ENCODE measurements around the gene STXBP5.

STXBP5 gene

DNA sequence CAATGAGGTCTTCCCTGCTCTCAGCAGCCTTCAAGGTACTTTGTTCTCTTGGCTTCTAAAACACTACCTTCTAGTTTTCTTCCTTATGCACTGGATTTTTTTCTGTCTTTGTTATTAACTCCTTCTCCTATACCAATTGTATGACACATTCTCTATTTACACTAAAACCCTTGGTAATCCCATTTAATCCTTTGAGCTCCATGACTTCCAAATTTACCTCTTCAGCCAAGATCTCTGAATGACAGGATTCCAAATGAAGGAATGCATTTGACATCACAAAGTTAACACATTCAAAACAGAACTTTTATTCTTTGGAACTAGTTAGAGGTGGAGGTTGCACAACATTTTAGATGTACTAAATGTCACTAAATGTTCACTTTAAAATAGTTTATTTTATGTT is 217.7 kb downstream of the STXBP5 start:
- TF ChIP-seq, protein P1, sequence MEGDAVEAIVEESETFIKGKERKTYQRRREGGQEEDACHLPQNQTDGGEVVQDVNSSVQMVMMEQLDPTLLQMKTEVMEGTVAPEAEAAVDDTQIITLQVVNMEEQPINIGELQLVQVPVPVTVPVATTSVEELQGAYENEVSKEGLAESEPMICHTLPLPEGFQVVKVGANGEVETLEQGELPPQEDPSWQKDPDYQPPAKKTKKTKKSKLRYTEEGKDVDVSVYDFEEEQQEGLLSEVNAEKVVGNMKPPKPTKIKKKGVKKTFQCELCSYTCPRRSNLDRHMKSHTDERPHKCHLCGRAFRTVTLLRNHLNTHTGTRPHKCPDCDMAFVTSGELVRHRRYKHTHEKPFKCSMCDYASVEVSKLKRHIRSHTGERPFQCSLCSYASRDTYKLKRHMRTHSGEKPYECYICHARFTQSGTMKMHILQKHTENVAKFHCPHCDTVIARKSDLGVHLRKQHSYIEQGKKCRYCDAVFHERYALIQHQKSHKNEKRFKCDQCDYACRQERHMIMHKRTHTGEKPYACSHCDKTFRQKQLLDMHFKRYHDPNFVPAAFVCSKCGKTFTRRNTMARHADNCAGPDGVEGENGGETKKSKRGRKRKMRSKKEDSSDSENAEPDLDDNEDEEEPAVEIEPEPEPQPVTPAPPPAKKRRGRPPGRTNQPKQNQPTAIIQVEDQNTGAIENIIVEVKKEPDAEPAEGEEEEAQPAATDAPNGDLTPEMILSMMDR (conservative IDR thresholded peaks at IDR 0.05; ENCODE audit: low read length), result no peak
- H3K4me3 ChIP-seq (ENCODE audit: low read length), result no peak overlapping the region
- DNase-seq (ENCODE audit: low read depth), result no peak

DNA sequence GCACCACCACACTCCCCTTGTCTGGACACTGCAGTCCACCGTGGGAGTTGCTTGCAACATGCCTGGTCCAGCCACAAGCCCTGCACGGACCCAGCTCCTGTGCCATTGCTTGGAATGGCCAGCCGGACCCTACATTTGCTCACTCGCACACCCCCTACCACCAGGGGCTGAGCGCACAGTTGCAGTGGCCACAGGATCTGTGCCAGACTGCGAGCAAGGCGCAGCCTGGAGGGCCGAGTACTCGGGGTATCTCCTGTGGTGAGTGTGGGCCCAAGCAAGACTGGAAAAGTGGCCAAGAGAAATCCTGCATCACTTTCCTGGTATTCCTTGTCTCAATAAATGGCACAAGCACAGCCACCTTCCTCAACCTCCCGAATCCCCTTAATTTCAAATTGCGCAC is 218.9 kb downstream of the STXBP5 start:
- no peak overlapping the region for H3K4me3 ChIP-seq (ENCODE audit: low read length)
- TF ChIP-seq, protein P1 (conservative IDR thresholded peaks at IDR 0.05; ENCODE audit: low read length), result no peak
- no peak for DNase-seq (ENCODE audit: low read depth)

DNA sequence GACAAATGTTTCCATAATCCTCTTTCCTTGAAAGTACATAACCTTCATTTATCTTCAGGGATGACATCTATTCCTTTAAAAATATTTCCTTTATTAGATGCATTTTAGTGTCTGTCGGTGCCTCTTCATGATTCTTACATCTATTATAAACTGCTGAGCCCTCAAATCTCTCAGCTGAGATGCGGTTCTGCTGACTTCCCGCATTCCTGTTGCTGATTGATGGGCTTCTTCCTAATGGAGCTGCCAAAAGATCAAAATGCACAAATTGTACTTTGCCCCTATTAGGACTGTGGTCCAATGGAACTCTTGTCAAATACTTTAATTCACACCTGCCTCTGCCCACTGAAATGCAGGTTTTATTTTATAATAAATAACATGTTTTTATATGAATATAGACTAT is 225.6 kb downstream of the STXBP5 start:
- DNase-seq (ENCODE audit: low read depth), result no peak
- TF ChIP-seq, protein P1 (conservative IDR thresholded peaks at IDR 0.05; ENCODE audit: low read length), result no peak

DNA sequence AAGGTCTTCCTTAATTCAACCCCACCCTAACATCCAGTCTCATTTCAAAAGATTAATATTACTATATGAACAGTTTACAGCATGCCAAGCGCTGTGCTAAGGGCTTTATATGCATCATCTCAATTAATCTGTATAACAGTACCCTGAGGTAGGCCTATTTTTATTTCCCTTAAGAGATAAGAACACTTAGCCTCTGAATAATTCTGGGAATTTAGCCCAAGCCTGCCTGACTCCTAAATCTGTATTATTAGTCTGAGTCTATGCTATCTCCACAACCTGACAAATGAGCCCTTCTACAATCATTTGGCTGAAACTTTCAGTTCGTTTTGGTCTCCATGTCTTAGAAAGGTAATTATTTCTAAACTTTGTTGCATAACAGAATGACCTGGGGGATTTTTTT is 226.6 kb downstream of the STXBP5 start:
- H3K4me3 ChIP-seq (ENCODE audit: low read length), result no peak overlapping the region
- DNase-seq (ENCODE audit: low read depth), result no peak
- TF ChIP-seq, protein P1 (conservative IDR thresholded peaks at IDR 0.05; ENCODE audit: low read length), result no peak

More for the DNA sequence above, 225.6 kb downstream of the STXBP5 start:
- no peak overlapping the region for H3K4me3 ChIP-seq (ENCODE audit: low read length)

DNA sequence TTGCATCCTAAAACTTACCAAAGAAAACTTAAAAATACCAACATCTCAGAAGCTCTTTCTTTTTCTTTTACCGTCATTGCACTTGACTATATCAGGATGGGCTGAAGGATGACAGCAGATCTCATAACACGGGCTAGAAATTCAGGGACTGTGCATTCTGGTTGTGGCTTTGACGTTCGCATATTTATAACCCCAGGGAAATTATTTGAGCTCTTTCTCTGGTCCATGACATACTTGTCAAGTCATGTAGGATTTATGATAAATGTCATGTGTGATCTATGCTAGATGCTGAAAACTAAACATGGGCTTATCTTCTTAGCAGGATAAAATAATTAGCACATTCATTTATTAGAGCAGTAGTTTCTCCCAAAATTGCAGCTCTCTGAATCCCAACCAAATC is 229.9 kb downstream of the STXBP5 start:
- DNase-seq (ENCODE audit: low read depth), result no peak
- no peak overlapping the region for H3K4me3 ChIP-seq (ENCODE audit: low read length)
- TF ChIP-seq, protein P1 (conservative IDR thresholded peaks at IDR 0.05; ENCODE audit: low read length), result no peak

DNA sequence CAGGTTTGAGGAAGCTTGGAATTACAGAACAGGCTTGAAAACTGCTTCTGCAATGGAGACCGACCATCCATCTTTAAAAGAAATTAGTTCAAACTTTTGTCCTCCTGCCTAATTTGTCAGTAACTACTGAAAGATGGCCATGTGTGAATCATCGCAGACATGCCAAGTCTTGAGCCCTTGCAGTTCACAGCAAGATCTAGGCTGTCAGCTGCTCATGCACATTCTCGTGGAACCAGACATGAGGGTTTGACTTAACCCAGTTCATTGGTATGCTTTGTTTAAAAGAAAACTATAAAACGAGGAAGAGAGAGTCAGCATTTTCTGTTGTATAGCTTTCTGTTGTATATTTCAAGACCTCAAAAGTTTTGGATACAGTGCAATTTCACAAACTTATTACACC is 230.3 kb downstream of the STXBP5 start:
- H3K4me3 ChIP-seq (ENCODE audit: low read length), result no peak overlapping the region
- no peak for DNase-seq (ENCODE audit: low read depth)
- TF ChIP-seq, protein P1 (conservative IDR thresholded peaks at IDR 0.05; ENCODE audit: low read length), result no peak

DNA sequence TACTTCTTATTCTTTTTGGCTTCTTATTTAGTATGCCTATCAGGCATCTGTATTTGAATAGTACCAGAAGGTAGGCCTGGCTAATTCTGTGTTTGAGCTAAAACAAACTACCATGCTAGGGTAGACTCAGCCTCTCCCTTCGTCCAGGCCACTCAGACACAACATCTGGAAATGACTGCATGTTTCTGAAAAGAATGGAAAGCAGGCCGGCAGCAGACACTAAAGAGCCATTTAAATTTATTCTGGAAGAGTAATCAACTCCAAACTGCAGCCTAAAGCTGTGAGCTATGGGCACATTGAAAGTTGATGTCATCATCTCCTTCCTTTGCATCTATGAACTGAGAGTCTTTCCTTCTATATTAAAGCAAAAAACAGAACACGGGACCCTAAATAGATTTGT is 233.4 kb downstream of the STXBP5 start:
- TF ChIP-seq, protein P1 (conservative IDR thresholded peaks at IDR 0.05; ENCODE audit: low read length), result no peak
- DNase-seq (ENCODE audit: low read depth), result no peak

More for the DNA sequence above, 233.4 kb downstream of the STXBP5 start:
- no peak overlapping the region for H3K4me3 ChIP-seq (ENCODE audit: low read length)

Measured in AG10803 (cell line).